Adipose tissue (tissue), 3 donors: ENCODE data around the gene LDLR. TPM values are rescaled to one million over a fixed set of nuclear protein-coding genes. Genes with fewer than 3 reads are reported as not detected.

Experiments
- H3K27ac ChIP-seq: one replicate; pipeline ENCODE4 v1.5.1; 2013; ENCODE audit warnings: low read depth, low read length
- WGBS, 3 donors: extraction: QIAGEN DNeasy Blood & Tissue Kit; methylation state at CpG; one replicate each; pipeline ENCODE4 v1.1.7; 2013; 5-methylcytosine and 5-hydroxymethylcytosine counted together
- polyA plus RNA-seq, 3 donors: library from polyadenylated mRNA; stranded (reverse); fragments of 200-250 nt; gene quantifications; one replicate each; pipeline ENCODE4 v1.2.3, GENCODE V29; 2013
- donor health status: healthy with polysubstance abuse.
- donor health status: Bipolar disorder and iron deficiency.
- donor health status: healthy.

Gene LDLR
- 100 to 1,000 TPM in 1 of 3 donors, 10 to 100 TPM in 2; 17.5 to 247 (median 49.3) TPM for polyA plus RNA-seq

DNA sequence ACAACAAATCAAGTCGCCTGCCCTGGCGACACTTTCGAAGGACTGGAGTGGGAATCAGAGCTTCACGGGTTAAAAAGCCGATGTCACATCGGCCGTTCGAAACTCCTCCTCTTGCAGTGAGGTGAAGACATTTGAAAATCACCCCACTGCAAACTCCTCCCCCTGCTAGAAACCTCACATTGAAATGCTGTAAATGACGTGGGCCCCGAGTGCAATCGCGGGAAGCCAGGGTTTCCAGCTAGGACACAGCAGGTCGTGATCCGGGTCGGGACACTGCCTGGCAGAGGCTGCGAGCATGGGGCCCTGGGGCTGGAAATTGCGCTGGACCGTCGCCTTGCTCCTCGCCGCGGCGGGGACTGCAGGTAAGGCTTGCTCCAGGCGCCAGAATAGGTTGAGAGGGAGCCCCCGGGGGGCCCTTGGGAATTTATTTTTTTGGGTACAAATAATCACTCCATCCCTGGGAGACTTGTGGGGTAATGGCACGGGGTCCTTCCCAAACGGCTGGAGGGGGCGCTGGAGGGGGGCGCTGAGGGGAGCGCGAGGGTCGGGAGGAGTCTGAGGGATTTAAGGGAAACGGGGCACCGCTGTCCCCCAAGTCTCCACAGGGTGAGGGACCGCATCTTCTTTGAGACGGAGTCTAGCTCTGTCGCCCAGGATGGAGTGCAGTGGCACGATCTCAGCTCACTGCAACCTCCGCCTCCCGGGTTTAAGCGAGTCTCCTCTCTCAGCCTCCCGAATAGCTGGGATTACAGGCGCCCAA, at the start of gene LDLR:
Gene LDLR (plus strand): TSS at position 210 of the 760 bp plus-strand sequence. CDS start 86 bp downstream, at position 296.
- H3K27ac ChIP-seq = peak within 1 kb of the TSS; percentile 98
- 1% methylated on average over 43 of the region's 43 CpGs for WGBS, 3 donors

DNA sequence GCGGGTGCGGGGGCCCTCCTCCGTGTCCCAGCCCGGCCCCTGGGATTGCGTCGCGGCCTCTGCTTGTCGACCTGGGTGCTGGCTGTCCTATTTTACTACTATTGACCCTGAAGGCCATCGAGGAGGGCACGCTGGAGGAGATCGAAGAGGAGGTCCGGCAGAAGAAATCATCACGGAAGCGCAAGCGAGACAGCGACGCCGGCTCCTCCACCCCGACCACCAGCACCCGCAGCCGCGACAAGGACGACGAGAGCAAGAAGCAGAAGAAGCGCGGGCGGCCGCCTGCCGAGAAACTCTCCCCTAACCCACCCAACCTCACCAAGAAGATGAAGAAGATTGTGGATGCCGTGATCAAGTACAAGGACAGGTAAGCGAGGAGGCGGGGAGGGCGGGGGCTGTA, 48.1 kb upstream of the LDLR start:
- WGBS, 3 donors = 96 to 97% (median 97%) methylated on average over 33 of the region's 33 CpGs
- H3K27ac ChIP-seq = no peak overlapping the region

DNA sequence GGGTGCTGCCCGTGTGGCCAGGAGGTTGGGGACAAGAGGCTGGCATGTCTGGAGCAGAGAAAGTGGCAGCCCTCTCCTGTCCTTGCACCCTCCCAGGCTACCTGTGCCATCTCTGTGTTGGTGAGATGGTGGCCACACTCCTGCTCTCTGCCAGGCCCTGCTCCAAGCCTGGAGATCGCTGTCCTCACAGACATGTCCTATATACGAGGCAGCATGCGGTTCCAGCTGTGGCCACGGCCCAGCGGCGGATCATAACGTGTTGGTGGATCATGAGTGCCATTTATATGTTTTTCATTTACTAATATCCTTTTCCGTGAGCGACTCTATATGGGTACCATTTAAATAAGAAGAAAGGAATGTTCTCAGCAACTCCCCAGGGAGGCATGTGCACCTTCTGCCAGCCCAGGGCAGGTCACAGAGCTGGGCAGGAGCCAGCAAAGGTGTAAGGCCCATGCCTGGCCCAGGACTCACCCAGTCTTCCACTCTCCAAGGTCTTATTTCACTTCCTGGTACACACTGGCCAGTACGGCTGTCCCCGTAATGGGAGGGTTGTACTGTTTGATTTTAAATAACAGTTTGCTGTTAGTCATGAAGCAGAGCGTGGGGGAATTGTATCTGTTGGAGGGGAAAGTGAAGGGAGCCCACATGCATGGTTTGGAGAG, 47.2 kb upstream of the LDLR start:
- H3K27ac ChIP-seq = no peak overlapping the region
- WGBS, 3 donors = 62 to 94% (median 92%) methylated on average over 12 to 13 of the region's 13 CpGs

DNA sequence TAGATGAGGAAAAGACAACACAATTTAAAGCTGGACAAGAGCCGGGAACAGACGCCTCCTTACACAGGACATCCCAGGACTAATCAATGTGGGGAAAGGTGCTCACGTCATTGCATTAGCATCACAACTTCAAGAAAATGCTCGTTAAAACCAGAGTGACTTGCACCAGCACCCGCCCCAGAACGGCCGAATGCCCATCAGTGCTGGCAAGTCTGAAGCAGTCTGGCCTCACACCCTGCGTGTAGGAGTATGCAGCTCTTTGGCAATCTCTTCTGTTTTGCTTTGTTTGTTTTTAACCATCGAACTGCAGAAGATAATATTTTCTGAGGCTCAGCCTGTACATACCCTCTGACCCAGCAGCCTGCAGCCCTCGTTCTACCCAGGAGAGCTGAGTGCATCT, 44.8 kb upstream of the LDLR start:
- WGBS, 3 donors = 80 to 87% (median 80%) methylated on average over 10 of the region's 10 CpGs
- no peak overlapping the region for H3K27ac ChIP-seq

DNA sequence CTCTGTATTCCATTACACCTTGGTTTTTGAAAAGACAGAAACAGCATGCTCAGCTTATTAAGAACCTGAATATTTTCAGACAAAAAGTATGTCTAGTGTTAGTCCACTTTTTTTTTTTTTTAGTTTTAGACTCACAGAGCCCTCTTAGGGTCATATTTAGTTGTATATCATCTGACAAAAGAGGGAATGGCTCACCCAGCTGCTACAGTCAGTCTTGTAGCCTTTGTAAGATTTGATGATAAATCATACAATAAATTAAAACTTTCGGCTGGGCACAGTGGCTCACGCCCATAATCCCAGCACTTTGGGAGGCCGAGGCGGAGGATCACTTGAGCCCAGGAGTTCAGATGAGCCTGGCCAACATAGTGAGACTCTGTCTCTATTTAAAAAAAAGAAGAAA, 43.7 kb upstream of the LDLR start:
- WGBS, 3 donors = 96 to 99% (median 96%) methylated on average over 4 of the region's 4 CpGs
- H3K27ac ChIP-seq = no peak overlapping the region

DNA sequence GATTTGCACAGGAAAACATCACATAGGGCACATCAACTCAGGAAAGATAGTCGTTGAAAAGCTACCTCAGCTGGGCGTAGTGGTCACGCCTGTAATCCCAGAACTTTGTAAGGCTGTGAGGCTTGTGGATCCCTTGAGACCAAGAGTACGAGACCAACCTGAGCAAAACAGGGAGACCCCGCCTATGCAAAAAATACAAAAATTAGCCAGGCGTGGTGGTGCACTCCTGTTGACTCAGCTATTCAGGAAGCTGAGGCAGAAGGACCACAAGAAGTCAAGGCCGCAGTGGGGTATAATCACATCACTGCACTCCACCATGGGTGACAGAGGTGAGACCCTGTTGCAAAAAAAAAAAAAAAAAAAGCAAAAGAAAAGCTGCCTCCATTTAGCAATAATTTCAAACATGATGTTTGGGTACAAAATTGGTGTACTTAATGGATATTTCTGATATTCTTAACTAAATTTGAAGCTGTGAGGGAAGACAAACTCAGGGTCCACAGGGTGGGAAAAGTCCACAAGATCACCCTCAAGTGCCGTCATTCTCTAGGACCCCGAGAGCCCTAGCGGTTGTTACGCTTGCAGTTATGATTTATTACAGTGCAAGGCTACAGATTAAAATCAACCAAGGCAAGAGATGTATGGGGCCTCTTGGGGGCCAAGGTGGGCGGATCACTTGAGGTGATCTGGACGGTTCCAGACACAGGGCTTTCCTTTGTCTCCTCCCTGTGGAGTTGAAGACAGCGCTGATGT, 42.5 kb upstream of the LDLR start:
- H3K27ac ChIP-seq = no peak overlapping the region
- WGBS, 3 donors = 94 to 96% (median 95%) methylated on average over 14 of the region's 14 CpGs

DNA sequence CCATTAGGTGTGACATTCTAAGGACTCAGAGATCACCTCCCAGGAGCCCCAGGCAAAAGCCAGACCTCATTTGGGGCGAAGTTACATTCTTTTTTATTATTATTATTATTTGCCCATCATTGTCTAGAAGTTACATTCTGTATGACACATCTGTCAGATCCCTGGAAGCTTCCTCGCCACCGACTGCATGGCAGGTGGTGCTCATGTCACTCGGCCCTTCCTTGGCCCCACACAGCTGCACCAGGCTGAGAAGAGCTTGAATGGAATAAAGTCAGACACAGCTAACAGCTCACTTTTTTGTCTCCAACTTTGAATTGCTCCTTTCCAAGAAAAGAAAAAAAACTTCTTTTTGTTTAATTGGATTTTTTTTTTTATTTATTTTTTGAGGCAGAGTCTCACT, 41.4 kb upstream of the LDLR start:
- 92 to 97% (median 94%) methylated on average over 4 of the region's 4 CpGs for WGBS, 3 donors
- H3K27ac ChIP-seq = no peak overlapping the region

DNA sequence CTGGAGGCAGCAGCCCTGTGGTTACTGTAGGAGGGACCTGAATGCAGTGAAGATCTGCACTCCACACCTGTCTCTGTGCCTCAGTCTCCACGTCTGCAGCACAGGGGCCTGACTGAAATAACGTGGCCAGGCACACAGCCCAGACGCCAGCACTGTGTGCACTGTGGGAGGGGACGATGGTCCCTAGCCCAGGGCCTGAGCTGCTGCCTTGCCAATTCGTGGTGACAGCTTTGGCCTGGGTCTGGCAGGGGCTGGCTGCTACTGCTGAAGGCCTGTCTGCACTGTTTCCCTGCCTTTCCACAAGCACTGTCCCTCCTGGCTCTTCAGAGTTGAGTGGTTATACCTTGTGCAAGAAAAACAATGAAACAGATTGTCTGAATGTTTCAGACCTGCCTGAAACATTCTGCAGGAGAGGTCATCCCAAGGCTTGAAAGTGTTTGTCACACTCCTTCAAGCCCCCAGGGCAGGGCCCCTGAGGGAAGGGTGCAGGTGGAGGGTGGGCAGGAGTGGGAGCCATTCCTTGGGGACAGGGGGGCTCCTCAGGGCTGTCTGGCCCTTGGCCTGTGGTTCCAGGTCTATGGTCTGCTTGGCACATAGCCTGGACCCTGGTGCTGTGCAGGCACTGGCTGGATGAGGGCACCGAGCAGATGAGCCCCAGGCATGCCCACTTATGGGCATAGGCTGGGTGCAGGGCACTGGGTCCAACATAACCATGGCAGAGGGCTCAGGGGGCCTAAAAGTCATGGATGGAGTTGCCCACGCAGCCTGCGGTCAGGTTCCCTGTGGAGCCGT, 38.7 kb upstream of the LDLR start:
- WGBS, 3 donors = 83 to 90% (median 86%) methylated on average over 9 of the region's 9 CpGs
- H3K27ac ChIP-seq = no peak overlapping the region

DNA sequence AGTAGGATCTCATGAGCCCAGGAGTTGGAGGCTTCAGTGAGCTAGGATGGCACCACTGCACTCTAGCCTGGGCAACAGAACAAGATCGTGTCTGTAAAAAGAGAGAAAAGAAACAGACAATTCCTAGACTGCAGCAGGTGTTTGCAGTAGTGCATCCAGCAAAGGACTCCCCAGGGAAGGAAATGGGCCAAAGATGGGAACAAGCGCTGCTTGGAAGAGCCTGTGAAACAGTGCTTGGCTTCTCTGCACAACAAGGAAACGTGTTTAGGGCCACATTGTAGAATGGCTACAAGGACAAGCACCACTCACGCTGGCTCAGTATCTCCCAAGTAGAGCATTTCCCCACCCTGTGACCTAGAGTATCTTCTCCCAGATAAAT, 35.5 kb upstream of the LDLR start:
- no peak overlapping the region for H3K27ac ChIP-seq
- 64 to 78% (median 74%) methylated on average over 4 of the region's 4 CpGs for WGBS, 3 donors

DNA sequence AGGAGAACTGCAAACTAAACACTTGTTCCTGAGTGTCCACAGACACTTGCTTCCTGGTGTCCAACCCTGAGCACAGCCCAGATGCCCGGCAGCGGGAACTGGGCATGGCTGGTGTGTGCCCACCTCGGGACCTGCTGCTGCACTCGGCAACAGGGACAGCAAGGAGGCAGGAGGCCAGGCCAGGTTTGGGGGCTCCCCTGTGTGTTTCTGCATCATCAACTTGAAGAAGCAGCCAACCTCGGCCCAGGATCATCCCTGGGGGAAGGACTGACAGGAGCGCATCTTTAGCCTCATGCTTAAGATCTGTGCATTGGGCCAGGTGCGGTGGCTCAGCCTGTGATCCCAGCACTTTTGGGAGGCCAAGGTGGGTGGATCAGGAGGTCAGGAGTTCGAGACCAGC, 35.1 kb upstream of the LDLR start:
- 91 to 96% (median 93%) methylated on average over 8 of the region's 8 CpGs for WGBS, 3 donors
- no peak overlapping the region for H3K27ac ChIP-seq

DNA sequence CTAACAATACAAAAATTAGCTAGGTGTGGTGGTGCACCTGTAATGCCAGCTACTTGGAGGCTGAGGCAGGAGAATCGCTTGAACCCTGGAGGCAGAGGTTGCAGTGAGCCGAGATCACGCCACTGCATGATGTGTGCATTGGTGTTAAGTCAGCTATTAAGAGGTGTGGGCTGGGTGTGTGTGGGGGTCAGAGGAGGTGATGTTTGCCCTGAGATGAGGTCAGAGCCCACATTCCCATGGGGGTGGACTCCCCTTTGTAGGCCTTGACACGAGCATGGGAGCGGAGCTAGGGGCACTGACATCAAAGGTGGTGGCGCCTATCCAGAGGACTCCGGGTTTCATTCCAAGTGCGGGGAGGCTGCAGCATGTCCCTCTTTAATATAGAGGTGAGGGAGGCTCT, 34.6 kb upstream of the LDLR start:
- WGBS, 3 donors = 87 to 89% (median 88%) methylated on average over 8 of the region's 8 CpGs
- H3K27ac ChIP-seq = no peak overlapping the region

DNA sequence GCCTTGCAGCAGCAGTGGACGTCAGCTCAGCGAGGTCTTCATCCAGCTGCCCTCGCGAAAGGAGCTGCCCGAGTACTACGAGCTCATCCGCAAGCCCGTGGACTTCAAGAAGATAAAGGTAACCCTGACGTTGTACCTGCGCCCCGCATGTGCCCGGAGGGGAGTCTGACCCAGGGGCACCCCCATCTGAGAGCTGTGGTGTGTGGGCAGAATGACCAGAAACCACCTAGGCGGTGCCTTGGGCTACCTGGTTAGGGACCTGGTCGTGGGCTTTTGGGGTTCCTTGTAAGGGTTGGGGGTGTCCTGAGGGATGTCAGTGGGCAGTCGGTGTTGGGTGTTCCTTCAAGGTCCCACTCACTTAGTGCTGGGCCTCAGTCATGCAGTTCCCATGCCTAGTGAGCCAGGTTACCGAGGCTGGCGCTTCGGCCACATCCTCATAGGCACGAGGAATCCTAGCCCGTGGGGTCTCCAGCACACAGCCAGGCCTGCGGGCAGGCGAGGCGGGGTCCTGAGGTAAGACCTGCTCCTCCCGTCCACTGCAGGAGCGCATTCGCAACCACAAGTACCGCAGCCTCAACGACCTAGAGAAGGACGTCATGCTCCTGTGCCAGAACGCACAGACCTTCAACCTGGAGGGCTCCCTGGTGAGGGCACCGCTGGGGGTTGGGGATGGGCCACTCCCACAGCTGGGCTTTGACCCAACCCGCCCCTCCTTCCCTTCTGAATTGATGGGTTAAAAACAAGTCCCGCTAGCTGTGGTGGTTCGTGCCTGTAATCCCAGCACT, 30.8 kb upstream of the LDLR start:
- H3K27ac ChIP-seq = no peak overlapping the region
- 94 to 95% (median 94%) methylated on average over 34 of the region's 34 CpGs for WGBS, 3 donors

DNA sequence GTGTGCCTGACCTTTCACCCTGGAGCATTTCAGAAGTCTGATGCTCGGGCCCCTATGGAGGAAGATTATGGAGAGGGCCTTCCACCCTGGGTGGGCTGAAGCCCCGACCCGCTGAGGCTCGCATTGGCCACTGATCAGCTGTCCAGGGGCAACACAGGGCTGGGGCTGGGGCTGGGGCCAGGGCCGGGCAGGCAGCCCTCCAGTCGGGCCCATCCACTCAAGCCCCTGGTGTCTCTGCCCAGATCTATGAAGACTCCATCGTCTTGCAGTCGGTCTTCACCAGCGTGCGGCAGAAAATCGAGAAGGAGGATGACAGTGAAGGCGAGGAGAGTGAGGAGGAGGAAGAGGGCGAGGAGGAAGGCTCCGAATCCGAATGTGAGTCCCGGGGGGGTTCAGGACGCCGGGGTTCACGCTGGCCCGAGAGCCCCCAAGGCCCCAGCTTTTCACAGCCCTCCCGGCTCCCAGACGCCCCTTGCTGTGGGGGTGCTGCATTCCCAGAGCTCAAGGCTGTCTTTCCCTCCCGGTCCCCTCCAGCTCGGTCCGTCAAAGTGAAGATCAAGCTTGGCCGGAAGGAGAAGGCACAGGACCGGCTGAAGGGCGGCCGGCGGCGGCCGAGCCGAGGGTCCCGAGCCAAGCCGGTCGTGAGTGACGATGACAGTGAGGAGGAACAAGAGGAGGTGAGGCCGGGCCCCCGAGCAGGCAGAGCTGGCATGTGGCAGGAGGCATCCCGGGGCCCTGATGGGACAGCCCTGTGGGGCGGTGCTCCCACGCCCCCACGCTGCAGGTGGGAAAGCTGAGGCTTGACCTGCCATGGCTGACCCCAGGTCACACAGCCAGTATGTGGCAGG, 29.5 kb upstream of the LDLR start:
- WGBS, 3 donors = 93 to 95% (median 95%) methylated on average over 42 to 43 of the region's 43 CpGs
- H3K27ac ChIP-seq = no peak overlapping the region

DNA sequence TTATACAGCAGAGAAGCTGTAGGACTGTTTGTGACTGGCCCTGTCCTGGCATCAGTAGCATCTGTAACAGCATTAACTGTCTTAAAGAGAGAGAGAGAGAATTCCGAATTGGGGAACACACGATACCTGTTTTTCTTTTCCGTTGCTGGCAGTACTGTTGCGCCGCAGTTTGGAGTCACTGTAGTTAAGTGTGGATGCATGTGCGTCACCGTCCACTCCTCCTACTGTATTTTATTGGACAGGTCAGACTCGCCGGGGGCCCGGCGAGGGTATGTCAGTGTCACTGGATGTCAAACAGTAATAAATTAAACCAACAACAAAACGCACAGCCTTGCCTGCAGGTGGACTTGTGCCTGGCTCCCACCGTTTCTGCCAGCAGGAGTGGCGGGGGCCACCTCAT, 27.3 kb upstream of the LDLR start:
- WGBS, 3 donors = 87 to 92% (median 90%) methylated on average over 14 of the region's 14 CpGs
- no peak overlapping the region for H3K27ac ChIP-seq

DNA sequence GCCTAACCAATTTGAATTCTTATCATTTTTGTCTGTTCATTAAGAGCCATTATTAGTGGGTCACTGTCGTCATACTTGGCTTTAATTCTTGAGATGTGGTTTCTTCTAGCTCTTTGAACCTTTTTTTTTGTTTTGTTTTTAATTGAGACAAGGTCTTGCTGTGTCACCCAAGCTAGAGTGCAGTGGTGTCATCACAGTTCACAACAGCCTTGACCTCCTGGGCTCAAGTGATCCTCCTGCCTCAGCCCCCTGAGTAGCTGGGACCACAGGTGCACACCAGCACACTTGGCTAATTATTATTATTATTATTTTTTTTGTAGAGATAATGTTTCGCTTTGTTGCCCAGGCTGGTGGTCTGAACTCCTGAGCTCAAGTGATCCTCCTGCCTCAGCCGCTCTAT, 25.8 kb upstream of the LDLR start:
- no peak overlapping the region for H3K27ac ChIP-seq
- 89 to 94% (median 91%) methylated on average over 3 of the region's 3 CpGs for WGBS, 3 donors

DNA sequence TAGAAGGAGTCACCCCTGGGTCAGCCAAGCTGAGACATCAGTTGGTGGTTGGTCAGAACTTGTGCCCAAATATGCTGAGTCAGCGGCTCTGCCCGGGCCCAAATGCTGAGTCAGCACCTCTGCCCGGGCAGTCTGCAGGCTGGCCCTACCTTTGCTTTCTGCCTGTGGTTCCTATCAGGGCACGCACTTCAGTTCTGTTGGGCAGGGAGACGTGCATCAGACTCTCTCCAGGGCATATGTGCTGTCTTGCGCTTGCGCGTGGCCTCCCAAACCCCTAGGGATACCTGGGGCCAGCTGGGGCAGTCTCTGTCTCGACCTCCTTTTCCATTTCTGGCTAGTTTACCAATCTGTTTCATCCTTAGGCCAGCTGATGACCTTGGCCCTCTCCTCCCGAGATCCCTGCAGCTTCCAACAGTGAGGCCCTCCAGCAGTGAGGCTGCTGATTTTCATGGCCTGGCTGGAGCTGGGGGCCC, 24.4 kb upstream of the LDLR start:
- H3K27ac ChIP-seq = no peak overlapping the region
- 63 to 74% (median 72%) methylated on average over 10 of the region's 10 CpGs for WGBS, 3 donors

DNA sequence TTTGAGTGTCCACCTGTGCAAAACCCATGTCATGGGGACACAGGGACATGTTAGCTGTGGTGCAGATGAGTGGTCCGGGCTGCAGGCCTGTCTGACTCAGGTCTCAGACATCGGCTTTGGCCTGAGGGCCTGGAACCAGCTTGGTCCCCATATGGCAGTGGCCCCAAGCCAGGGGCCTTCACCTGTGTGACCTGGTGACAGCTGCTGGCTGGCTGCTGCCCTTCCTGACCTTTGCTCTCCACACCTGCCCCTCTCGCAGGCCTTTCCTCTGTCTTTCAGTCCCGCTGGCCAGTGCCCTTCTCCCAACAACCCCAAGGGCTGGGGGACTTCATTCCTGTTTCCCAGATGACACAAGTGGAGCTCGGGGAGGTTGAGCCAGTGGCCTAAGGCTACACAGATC, 22.9 kb upstream of the LDLR start:
- WGBS, 3 donors = 63 to 95% (median 93%) methylated on average over 5 of the region's 5 CpGs
- H3K27ac ChIP-seq = no peak overlapping the region
